Measurements from ENCODE around the gene LHFPL4.
"Not testable (repeated sequence)": the region's sequence is repeated elsewhere in the genome, so short reads cannot be mapped to it uniquely, and the experiment has no call there.

The LHFPL4 gene

DNA sequence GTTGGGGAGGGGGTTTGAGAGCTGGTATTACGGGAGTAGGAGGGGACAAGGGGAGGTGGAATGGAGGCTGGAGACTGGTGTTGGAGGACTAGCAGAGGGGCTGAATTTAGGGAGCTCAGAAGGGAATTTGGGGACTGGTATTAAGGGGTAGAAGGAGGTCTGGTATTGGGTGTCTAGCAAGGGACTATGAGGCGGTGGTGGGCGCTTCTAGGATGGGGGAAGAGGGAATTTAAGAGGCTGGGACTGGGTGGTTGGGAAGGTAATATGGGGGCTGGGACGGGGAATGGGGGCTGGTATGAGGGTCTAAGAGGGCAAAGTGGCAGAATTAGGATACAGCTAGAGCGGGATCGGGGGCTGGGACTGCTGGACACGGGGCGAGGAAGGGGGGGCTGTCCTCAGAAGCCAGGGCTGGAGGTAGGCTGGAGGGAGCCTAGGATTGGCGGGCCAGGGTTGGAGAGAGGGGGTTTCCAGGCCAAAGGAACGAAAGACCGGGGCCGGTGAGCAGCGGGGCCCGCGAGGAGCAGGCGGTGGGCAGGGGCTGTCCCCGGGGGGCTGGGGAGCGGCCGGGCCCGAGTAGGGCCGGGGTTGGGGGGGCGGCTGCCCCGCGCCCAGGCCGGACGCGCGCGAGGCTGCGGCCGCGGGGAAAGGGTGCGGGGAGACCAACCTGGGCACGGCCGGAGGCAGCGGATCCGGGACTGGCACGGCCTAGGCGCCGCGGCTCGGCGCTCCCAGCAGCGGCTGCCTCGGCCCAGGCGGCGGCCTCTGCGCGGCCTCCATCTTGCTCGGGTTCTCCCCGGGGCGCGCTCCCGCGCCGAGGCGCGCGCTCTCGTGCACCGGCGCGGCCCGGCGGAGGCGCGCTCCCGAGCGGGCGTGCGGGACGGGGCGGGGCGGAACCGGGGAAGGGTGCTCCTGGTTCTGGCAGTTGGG lies at the start of gene LHFPL4:
Gene LHFPL4, minus strand, starts transcription at position 802 of the 927 bp plus-strand sequence. CDS start 1,143 bp downstream, outside the sequence.
- no peak for DNase-seq

DNA sequence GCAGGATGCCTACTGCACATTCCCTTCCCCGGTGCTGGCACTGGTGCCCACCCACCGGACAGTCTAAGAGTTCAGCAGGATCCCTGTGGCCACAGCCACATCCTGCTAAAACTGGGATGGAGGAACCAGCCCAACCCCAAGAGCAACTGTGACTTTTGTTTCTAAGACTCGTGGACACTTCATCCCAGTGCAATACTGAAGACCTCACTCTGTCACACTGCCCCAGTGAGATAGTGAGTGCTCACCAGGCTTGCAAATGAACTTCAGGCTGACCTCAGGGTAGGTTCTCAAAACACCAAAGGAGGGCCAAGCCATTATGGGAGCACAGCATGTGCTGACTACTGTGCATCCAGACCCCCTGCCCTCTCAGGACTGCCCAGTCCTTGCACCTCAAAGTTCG lies 49.0 kb upstream of the LHFPL4 start:
- no peak for DNase-seq

DNA sequence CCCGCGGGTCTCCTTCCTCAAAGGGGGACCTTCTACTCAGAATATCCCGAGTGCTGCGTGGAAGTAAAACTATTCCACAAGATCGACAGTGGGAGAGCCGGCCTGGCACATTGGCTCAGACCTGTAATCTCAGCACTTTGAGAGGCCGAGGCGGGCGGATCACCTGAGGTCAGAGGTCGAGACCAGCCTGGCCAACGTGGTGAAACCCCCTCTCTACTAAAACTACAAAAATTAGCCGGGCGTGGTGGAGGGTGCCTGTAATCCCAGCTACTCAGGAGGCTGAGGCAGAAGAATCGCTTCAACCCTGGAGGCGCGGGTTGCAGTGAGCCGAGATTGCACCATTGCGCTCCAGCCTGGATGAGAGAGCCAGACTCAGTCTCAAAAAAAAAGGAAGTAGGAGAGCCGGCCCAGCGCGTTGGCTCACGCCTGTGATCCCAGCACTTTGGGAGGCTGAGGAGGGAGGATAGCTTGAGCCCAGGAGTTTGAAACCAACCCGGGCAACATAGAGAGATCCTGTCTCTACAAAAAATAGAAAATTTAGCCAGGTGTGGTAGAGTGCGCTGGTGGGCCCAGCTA lies 47.5 kb upstream of the LHFPL4 start:
- not testable (repeated sequence) for DNase-seq

- DNase-seq, result peak in 1 of 2 donors; percentile 16
Observed at GRCh38 chr3:9600597-9600996, 47.0 kb upstream of the LHFPL4 start.

- no peak for DNase-seq
Observed at GRCh38 chr3:9598783-9599387, 45.3 kb upstream of the LHFPL4 start.

GRCh38 chr3:9595877-9596276 lies 42.3 kb upstream of the LHFPL4 start:
- no peak for DNase-seq

DNA sequence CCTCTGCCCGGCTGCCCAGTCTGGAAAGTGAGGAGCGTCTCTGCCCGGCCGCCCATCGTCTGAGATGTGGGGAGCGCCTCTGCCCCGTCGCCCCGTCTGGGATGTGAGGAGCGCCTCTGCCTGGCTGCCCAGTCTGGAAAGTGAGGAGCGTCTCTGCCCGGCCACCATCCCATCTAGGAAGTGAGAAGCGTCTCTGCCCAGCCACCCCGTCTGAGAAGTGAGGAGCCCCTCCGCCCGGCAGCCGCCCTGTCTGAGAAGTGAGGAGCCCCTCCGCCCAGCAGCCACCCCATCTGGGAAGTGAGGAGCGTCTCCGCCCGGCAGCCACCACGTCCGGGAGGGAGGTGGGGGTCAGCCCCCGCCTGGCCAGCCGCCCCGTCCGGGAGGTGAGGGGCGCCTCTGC lies 38.2 kb upstream of the LHFPL4 start:
- DNase-seq, result not testable (repeated sequence)

DNA sequence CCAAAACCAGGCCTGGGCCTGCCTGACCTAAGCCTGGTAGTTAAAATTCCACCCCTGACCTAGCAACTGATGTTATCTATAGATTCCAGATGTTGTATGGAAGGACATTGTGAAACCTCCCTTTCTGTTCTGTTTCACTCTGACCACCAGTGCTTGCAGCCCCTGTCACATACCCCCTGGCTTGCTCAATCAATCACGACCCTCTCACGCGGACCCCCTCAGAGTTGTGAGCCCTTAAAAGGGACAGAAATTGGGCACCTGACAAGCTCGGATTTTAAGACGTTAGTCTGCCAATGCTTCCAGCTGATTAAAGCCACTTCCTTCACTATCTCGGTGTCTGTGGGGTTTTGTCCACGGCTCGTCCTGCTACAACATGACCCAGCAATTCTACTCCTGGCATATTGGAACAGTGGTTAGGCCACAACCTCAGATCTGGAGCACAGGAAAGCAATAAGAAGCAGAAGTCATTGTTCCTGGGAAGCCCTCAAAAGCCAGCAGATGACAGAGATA lies 36.7 kb upstream of the LHFPL4 start:
- DNase-seq, result no peak

GRCh38 chr3:9583792-9584191 lies 30.2 kb upstream of the LHFPL4 start:
- no peak for DNase-seq

GRCh38 chr3:9583371-9583770 lies 29.7 kb upstream of the LHFPL4 start:
- DNase-seq, result no peak

DNA sequence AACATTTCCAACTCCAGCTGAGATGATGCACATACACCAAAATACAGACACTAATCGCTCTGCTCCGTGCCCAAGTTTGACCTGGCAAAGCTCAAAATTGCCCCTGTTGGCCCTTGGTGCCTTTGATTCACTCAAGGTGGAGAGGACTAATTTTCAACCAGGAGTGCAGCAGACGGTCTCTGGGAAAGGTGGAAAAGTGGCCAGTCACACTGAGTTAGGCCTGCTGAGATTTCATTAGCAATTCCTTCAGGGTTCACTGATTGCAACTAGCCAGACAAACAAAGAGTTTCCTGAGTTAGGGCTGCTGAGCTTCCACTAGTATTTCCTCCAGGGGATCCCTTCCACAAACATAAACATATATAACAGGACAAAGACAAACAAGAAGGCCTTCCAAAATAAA lies 28.7 kb upstream of the LHFPL4 start:
- DNase-seq, result no peak

DNA sequence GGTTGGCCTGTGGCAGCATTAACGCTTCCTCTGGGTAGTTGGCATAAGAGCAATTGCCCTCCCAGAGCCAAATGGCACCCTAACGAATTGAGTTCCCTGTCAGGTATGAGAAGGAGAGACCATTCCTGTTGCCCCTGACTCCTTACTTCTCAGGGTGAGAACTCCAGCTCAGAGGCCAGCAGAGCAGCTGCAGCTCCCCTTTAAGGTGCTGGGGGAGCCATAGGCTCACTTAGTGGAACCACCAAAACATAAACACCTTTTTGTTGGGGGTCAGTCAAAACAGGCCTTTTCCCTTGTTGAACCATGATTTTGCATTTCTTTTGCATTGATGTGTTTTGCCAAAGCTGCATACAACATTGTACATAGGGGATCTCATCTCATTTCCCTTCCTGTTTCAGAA lies 28.1 kb upstream of the LHFPL4 start:
- no peak for DNase-seq

GRCh38 chr3:9569054-9569453 lies 15.4 kb upstream of the LHFPL4 start:
- no peak for DNase-seq

DNA sequence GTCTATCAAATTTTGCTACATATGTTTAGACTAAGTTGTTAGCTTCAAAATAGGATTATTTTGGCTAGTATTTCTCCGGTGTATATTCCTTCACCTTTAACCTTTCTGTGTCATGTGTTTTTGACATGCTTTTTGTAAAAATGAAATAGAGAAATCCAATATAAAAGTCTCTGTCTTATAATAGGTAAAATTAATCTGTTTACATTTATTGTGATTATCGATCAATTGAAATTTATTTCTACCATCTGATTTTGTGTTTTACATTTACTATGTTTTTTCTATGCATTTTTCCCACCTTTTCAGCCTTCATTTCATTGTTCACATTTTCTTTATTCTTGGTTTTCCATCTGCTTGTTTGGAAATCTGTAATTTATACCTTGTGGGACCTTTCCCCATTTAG lies 11.7 kb upstream of the LHFPL4 start:
- DNase-seq, result no peak

DNA sequence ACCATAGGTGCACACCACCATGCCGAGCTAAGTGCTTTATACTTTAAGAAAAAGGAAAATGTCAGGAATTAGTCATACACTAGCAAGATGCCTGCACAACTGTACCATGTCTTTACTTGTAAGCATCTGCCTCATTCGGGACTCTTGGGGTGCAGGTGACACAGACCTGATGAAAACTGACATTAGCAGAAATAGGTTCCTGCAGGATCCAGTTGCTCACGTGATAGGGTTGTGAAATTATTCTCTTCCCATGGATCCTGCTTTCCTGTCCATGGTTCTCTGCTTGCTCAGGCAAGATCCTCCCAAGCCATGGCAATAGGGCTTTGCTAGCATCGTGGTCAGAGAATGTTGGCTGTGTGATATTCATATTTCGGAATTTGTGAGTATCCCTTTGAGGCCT lies 10.2 kb upstream of the LHFPL4 start:
- DNase-seq, result no peak

DNA sequence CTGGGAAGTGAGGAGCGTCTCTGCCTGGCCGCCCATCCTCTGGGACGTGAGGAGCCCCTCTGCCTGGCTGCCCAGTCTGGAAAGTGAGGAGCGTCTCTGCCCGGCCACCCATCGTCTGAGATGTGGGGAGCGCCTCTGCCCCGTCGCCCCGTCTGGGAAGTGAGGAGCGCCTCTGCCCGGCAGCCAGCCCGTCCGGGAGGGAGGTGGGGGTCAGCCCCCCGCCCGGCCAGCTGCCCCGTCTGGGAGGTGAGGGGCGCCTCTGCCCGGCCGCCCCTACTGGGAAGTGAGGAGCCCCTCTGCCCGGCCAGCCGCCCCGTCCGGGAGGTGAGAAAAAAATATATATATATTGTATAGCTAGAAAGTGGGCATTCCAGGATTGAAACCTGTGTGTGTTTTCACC lies 6.4 kb upstream of the LHFPL4 start:
- not testable (repeated sequence) for DNase-seq

GRCh38 chr3:9553948-9554513 lies 409 bp upstream of the LHFPL4 start:
- no peak for DNase-seq

DNA sequence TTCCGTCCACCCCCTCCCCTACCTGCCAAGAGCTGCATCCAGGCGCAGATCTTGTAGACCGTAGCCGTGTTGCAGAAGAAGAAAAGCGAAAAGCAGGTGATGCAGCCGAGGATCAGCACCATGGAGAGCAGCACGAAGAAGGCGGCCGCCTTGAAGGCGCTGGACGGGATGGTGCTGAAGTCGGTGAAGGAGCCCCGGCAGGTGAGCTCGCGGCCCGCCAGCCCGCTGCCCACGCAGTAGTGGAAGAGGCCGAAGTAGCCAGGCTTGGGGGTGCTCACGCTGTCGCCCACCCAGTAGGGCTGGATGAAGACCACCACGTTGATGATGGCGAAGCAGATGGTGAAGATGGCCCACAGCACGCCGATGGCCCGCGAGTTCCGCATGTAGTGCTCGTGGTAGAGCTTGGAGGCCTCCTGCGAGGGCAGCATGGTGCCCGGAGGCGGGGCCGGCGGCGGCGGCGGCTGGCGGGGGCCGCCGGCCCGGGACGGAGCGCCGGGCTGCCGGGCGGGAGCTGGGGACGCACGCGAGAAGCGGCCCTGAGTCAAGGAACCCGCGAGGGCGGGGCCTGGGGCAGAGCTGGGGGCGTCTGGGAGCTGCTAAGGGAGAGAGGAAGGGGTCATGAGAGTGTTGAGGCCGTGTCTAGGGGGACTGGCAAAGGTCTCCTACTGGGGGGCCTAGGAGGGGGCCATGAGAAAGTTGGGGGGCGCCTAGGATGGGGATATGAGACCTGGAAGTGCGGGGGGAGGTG lies 1.2 kb downstream of the LHFPL4 start:
- peak; percentile 27 to 40 for DNase-seq

DNA sequence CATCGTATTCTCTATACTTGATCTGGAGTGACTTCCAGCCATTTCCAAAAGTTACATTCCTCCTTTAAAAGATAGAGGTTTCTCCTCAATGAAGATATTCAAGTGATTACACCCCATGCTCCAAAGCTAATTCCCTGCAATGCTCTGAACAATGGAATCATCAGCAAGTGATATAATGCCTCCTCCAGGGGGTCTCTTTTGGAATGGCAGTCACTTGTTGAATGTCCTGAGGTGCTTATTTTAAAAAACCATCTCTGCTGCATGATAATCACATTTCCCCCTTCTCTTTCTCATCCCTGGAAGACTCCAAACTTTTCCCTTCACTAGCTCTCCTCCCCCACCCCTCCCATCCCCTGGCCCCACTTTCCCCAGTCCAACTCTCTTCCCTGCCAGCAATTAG lies 2.6 kb downstream of the LHFPL4 start:
- no peak for DNase-seq

DNA sequence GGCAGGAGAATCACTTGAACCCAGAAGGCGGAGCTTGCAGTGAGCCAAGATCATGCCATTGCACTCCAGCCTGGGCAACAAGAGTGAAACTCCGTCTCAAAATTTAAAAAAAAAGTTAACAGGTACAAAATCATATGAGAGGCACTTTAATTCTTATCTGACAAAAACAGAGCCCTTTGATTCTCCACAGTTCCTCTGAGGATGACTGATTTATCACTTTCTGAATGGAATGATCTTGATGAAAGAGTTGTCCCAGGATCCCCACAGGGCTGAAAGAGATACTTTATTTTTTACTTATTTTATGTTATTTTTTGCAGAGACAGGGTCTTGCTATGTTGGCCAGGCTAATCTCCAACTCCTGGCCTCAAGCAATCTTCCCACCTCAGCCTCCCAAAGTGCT lies 4.0 kb downstream of the LHFPL4 start:
- DNase-seq, result no peak

DNA sequence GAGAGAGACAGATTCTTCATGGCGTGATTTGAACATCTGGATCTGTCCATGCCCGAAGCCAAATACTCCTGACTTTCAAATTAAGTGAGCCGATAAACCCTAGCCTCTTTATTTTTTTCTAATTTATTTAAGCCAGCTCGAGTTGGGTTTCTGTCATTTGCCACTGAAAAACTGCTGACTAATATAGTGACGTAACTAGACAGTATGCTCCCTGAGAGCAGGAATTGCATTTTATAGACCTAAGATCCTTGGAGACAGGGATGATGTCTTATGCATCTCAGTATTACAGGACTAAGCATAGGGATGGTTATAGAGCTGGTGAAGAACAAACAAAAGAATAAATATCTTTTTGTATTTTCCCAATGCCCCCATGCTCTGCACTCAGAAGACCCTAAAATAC lies 4.6 kb downstream of the LHFPL4 start:
- no peak for DNase-seq

DNA sequence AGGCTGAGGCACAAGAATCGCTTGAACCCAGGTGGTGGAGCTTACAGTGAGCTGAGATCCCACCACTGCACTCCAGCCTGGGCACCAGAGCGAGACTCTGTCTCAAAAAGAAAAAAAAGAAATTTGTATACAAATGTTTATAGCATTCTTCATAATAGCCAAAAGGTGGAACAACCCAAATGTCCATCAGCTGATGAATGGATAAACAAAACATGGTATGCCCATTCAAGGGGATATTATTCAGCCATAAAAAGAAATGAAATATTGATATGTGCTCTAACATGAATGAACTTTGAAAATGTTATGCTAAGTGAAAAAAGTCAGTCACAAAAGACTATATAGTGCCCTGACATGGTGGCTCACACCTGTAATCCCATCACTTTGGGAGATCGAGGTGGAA lies 11.4 kb downstream of the LHFPL4 start:
- no peak for DNase-seq

DNA sequence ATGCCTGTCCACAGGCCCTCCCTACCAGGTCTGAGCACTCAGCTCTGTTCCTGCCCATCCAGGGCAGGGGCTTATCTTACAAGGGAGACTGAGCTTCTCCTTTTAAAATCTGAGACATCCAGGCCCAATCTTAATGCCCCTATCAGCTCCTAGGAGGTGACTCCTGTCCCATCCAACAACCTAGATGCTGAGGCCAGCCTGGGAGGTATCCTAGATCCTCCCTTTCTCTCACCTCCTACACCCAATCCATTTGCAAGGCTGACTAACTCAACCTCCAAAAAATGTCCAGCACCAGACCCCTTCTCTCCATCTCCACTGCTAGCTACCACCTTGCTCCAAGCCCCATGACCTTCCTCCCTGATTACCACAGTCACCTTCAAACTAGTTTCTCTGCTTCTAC lies 17.4 kb downstream of the LHFPL4 start:
- no peak for DNase-seq
